ENCODE measurements around the gene ENO2. TPM values are rescaled to one million over a fixed set of nuclear protein-coding genes. Genes with fewer than 3 reads are reported as not detected.

Gene ENO2
- total RNA-seq, 1 experiment from 2014 or later = 166 TPM

GRCh38 chr12:6952121-6952862, 37.9 kb downstream of the ENO2 start:
- Histone ChIP-seq H2BK120ac (ENCODE audit: low read depth, low read length, poor library complexity, severe bottlenecking) (no peak overlapping the region), H4K5ac (ENCODE audit: insufficient read length, low read depth, low read length) (no peak overlapping the region), H3K9me3 (ENCODE audit: control insufficient read depth, low read depth, low read length) (no peaks in the 10 kb centered on the region), H2AFZ (ENCODE audit: low read length) (no peak overlapping the region), H3K4me2 (ENCODE audit: insufficient read depth, insufficient read length, low read length) (no peak overlapping the region), H2AK5ac (ENCODE audit: insufficient read length, low read length) (no peak overlapping the region), H3K79me2 (ENCODE audit: insufficient read depth, low read length) (no peaks in the 10 kb centered on the region), H3K18ac (ENCODE audit: insufficient read length, low read depth, low read length) (no peak overlapping the region), H3K4ac (ENCODE audit: low read depth, low read length) (no peak overlapping the region), H4K20me1 (ENCODE audit: control insufficient read depth, insufficient read depth, insufficient read length) (peaks cover 2% of the 10 kb centered on the region), H3K9ac (ENCODE audit: extremely low read depth, insufficient read length, low read length) (no peak overlapping the region), H3K56ac (ENCODE audit: insufficient read length, low read depth, low read length) (no peak overlapping the region), H3K4me1 (ENCODE audit: insufficient read depth, low read length) (peaks cover 2% of the 10 kb centered on the region; the same call in 1 of the 2 replicates), H2BK15ac (ENCODE audit: low read depth, low read length) (no peak overlapping the region), H3K14ac (ENCODE audit: insufficient read depth, low read length) (no peak overlapping the region; the same call in 1 of the 2 replicates), H3T11ph (ENCODE audit: low read length) (no peak overlapping the region), H3K27me3 (ENCODE audit: insufficient read depth, low read length) (no peaks in the 10 kb centered on the region), H3K23ac (ENCODE audit: insufficient read length, low read depth, low read length) (no peak overlapping the region), H3K23me2 (ENCODE audit: insufficient read length, low read depth, low read length, poor library complexity, severe bottlenecking) (no peaks in the 10 kb centered on the region), H3K27ac (ENCODE audit: insufficient read length, low read depth, low read length) (no peak overlapping the region), H2BK5ac (ENCODE audit: insufficient read length, low read length) (no peak overlapping the region), H3K79me1 (ENCODE audit: insufficient read depth, low read depth, low read length, poor library complexity, severe bottlenecking) (no peaks in the 10 kb centered on the region), H4K8ac (replicated peaks; ENCODE audit: insufficient read length, low read depth, low read length) (no peak overlapping the region), H2BK20ac (ENCODE audit: low read depth, low read length, poor library complexity, severe bottlenecking) (no peak overlapping the region), H2BK12ac (ENCODE audit: insufficient read length, low read depth, low read length) (no peak overlapping the region), H4K91ac (ENCODE audit: insufficient read length, low read depth, low read length) (no peak overlapping the region)
- H3K27me3 Mint-ChIP-seq (ENCODE audit: low read depth) = no peaks in the 10 kb centered on the region; the same call in 1 of the 2 replicates
- H3K9me3 Mint-ChIP-seq = no peaks in the 10 kb centered on the region
- no peak overlapping the region; a peak in 1 of 5 replicates for H3K4me3 Mint-ChIP-seq
- no peak for DNase-seq
- H3K4me1 Mint-ChIP-seq = peaks cover 16 to 26% of the 10 kb centered on the region in 2 experiments
- TF ChIP-seq, protein P1, sequence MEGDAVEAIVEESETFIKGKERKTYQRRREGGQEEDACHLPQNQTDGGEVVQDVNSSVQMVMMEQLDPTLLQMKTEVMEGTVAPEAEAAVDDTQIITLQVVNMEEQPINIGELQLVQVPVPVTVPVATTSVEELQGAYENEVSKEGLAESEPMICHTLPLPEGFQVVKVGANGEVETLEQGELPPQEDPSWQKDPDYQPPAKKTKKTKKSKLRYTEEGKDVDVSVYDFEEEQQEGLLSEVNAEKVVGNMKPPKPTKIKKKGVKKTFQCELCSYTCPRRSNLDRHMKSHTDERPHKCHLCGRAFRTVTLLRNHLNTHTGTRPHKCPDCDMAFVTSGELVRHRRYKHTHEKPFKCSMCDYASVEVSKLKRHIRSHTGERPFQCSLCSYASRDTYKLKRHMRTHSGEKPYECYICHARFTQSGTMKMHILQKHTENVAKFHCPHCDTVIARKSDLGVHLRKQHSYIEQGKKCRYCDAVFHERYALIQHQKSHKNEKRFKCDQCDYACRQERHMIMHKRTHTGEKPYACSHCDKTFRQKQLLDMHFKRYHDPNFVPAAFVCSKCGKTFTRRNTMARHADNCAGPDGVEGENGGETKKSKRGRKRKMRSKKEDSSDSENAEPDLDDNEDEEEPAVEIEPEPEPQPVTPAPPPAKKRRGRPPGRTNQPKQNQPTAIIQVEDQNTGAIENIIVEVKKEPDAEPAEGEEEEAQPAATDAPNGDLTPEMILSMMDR (conservative IDR thresholded peaks at IDR 0.05) = no peak
- peaks cover 0 to 9% (median 3%) of the 10 kb centered on the region in 3 experiments; a peak in 4 of 7 replicates for H3K36me3 Mint-ChIP-seq (ENCODE audit: insufficient read depth in 1 of 3, low read depth in 3 of 3)
- no CpG with 5 or more reads among the region's 22 CpGs for WGBS (ENCODE audit: extremely low coverage, insufficient read length, low lambda C conversion rate)
- peak overlapping the region in 2 of 3 experiments; percentile 39 to 55; a peak in 1 of 7 replicates for H3K27ac Mint-ChIP-seq

Data from H9 (cell line).